HepG2 (cell line): Measurements from ENCODE around the gene AARS2. TPM values are rescaled to one million over a fixed set of nuclear protein-coding genes. Genes with fewer than 3 reads are reported as not detected.

Experiments used
- ATAC-seq: fragments of 200-7000 bp; cut with Tn5 transposase; 3 replicates; pipeline ENCODE4 v1.9.1; 2020; ENCODE audit warnings: mild to moderate bottlenecking, moderate library complexity
- BruUV-seq: library from RNA; stranded (reverse); fragments of 400-500 nt; replicated peaks from 2 replicates; lab custom pipeline; 2021; lab: Mats Ljungman, UMichigan
- CTCF ChIA-PET: fragments of 300-600 bp; formaldehyde crosslinking; extraction: SDS; loops from one replicate; lab custom pipeline; 2021; ENCODE audit warnings: low total read pairs, inconsistent platforms, low intra/inter-chr PET ratio; lab: Yijun Ruan, JAX
- POLR2A ChIA-PET: fragments of 350-600 bp; sonication (Branson Sonifier 250); formaldehyde crosslinking; loops from one replicate; lab custom pipeline; 2020; ENCODE audit warnings: antibody characterized with exemption, inconsistent platforms; lab: Yijun Ruan, JAX
- DNase-seq: peaks from one replicate; pipeline ENCODE4 v3.0.0-alpha.2; 2015; ENCODE audit warnings: low spot score
- FAIRE-seq: peaks from 3 replicates; lab custom pipeline; 2011; peaks lifted over from hg19 to GRCh38; lab: Jason Lieb, UNC
- H2AFZ ChIP-seq: one replicate; pipeline ENCODE4 v1.6.1; 2011; ENCODE audit warnings: low read length, inconsistent platforms
- H3K27ac ChIP-seq: fragments of 300-600 bp; 3 replicates; pipeline ENCODE4 v1.8.0; 2011; ENCODE audit warnings: mixed run types, mild to moderate bottlenecking, mixed read lengths, low read length, inconsistent platforms; ENCODE audit not compliant: insufficient read depth; ENCODE audit errors: extremely low read length
- H3K27me3 ChIP-seq, 2 experiments: fragments of 200-600 bp in 1 of 2; 2 replicates in 1 of 2; 3 replicates in 1 of 2; pipeline versions ENCODE4 v1.6.0 to v1.8.0; 2011; ENCODE audit warnings: low read length in 2 of 2, mild to moderate bottlenecking in 2 of 2, moderate library complexity in 2 of 2, inconsistent platforms in 1 of 2; ENCODE audit not compliant: insufficient read depth in 2 of 2, control insufficient read depth in 1 of 2
- H3K36me3 ChIP-seq, 2 experiments: fragments of 200-600 bp in 1 of 2; replicated peaks in 1 of 2; 2 replicates in 1 of 2; 3 replicates in 1 of 2; pipeline versions ENCODE4 v1.5.1 to v1.8.0; 2011; ENCODE audit warnings: low read length in 2 of 2, inconsistent platforms in 1 of 2; ENCODE audit not compliant: insufficient read depth in 2 of 2, control insufficient read depth in 1 of 2
- H3K4me1 ChIP-seq: 2 replicates; pipeline ENCODE4 v1.5.1; 2012; ENCODE audit warnings: low read length, inconsistent platforms; ENCODE audit not compliant: insufficient read depth
- H3K4me2 ChIP-seq: 2 replicates; pipeline ENCODE4 v1.6.0; 2011; ENCODE audit warnings: low read depth, low read length, inconsistent platforms
- H3K4me3 ChIP-seq, 3 experiments: fragments of 200-600 bp in 1 of 3; sonication (generic), shearing (Covaris generic) in 1 of 3; replicated peaks in 1 of 3; 2 replicates each; pipeline ENCODE4 v1.5.1; 2011 to 2016; ENCODE audit warnings: low read length in 3 of 3, inconsistent platforms in 2 of 3, low read depth in 2 of 3, mild to moderate bottlenecking in 2 of 3, control low read depth in 1 of 3, mixed read lengths in 1 of 3; ENCODE audit not compliant: insufficient read depth in 1 of 3
- H3K79me2 ChIP-seq: one replicate; pipeline ENCODE4 v1.6.1; 2011; ENCODE audit warnings: low read length, inconsistent platforms; ENCODE audit not compliant: insufficient read depth
- H3K9ac ChIP-seq: 2 replicates; pipeline ENCODE4 v1.6.0; 2011; ENCODE audit warnings: mild to moderate bottlenecking, low read depth, low read length, inconsistent platforms; ENCODE audit not compliant: insufficient read depth
- H3K9me3 ChIP-seq: 2 replicates; pipeline ENCODE4 v1.5.1; 2012; ENCODE audit warnings: mild to moderate bottlenecking, low read length
- H4K20me1 ChIP-seq: 2 replicates; pipeline ENCODE4 v1.6.0; 2011; ENCODE audit warnings: inconsistent platforms, mild to moderate bottlenecking, low read length, moderate library complexity; ENCODE audit not compliant: insufficient read depth
- ARNT ChIP-seq: fragments of 450-650 bp; IDR thresholded peaks from 2 replicates; pipeline ENCODE4 v1.6.1; 2017
- CCDC6 ChIP-seq: sonication (generic); formaldehyde crosslinking; IDR thresholded peaks from 2 replicates; pipeline ENCODE4 v1.8.1; 2022; ENCODE audit warnings: mild to moderate bottlenecking, missing genetic modification reagents, moderate library complexity
- ELF3 ChIP-seq: IDR thresholded peaks from 2 replicates; pipeline ENCODE4 v1.6.1; 2016; ENCODE audit warnings: missing genetic modification reagents, missing compliant biosample characterization
- GABPA ChIP-seq, 2 experiments: IDR thresholded peaks; 2 replicates each; pipeline ENCODE4 v1.6.1; 2011 to 2016; ENCODE audit warnings: low read depth in 2 of 2, low read length in 1 of 2, missing biosample characterization in 1 of 2, missing genetic modification characterization in 1 of 2
- IRF2 ChIP-seq: IDR thresholded peaks from 2 replicates; pipeline ENCODE4 v1.6.1; 2018; ENCODE audit warnings: missing genetic modification reagents, missing compliant biosample characterization
- NR1H2 ChIP-seq: sonication (generic); formaldehyde crosslinking; IDR thresholded peaks from 2 replicates; pipeline ENCODE4 v1.8.1; 2022; ENCODE audit warnings: low read depth, missing genetic modification reagents, borderline replicate concordance
- SIN3A ChIP-seq: IDR thresholded peaks from 2 replicates; pipeline ENCODE4 v1.6.1; 2011; ENCODE audit warnings: low read depth, mild to moderate bottlenecking, control low read depth, low read length, borderline replicate concordance
- SMYD3 ChIP-seq: sonication (generic); formaldehyde crosslinking; IDR thresholded peaks from 2 replicates; pipeline ENCODE4 v1.8.1; 2023; ENCODE audit warnings: mild to moderate bottlenecking, missing genetic modification reagents
- ZBTB3 ChIP-seq: sonication (generic); formaldehyde crosslinking; IDR thresholded peaks from 2 replicates; pipeline ENCODE4 v1.4.0; 2020; ENCODE audit warnings: low read depth, mild to moderate bottlenecking, moderate library complexity, missing genetic modification reagents, borderline replicate concordance
- ZNF775 ChIP-seq: sonication (generic); formaldehyde crosslinking; IDR thresholded peaks from 2 replicates; pipeline ENCODE4 v1.4.0; 2020; ENCODE audit warnings: missing genetic modification reagents, mild to moderate bottlenecking, moderate library complexity, borderline replicate concordance
- WGBS: methylation state at CpG from one replicate; pipeline ENCODE4 v1.1.6; 2017; ENCODE audit warnings: low lambda C conversion rate; 5-methylcytosine and 5-hydroxymethylcytosine counted together
- in situ Hi-C: cut with HindIII; loops from 2 replicates; pipeline ENCODE4 v1.10.0; 2017; ENCODE audit warnings: low pct_unique_long_range_greater_than_20kb; ENCODE audit not compliant: extremely low pct_ligation_motif_present
- intact Hi-C: fragments of 100-400 bp; cut with micrococcal nuclease; formaldehyde crosslinking; loops from one replicate; pipeline ENCODE4 v1.10.0; 2022; ENCODE audit not compliant: unreplicated experiment
- polyA plus RNA-seq, 8 experiments: library from polyadenylated mRNA; depleted of rRNA in 3 of 8; stranded (reverse) in 7 of 8; unstranded in 1 of 8; fragments of >200 nt; fragmentation: Illumina TruSeq in 4 of 8; extraction: Trizol in 4 of 8; gene quantifications; 2 replicates each; pipeline versions ENCODE4 v1.2.1 to v1.2.3, GENCODE V29; 2011 to 2016; ENCODE audit warnings: low read depth in 4 of 8, missing spikeins in 1 of 8, mixed read lengths in 1 of 8; ENCODE audit not compliant: insufficient read depth in 1 of 8
- total RNA-seq, 5 experiments: library from RNA; depleted of rRNA; stranded (reverse); fragments of >200 nt; fragmentation: Illumina TruSeq; extraction: Trizol; gene quantifications; 2 replicates each; pipeline ENCODE4 v1.2.3, GENCODE V29; 2016; ENCODE audit warnings: low read depth in 1 of 5
- TF ChIP-seq, protein P1 (sequence below): sonication (generic); formaldehyde crosslinking; IDR thresholded peaks from 2 replicates; pipeline ENCODE4 v1.4.0; 2020; ENCODE audit warnings: missing genetic modification reagents
- TF ChIP-seq, protein P2 (sequence below): sonication (generic); formaldehyde crosslinking; IDR thresholded peaks from 2 replicates; pipeline ENCODE4 v1.4.0; 2020; ENCODE audit warnings: missing genetic modification reagents

Gene AARS2
- total and polyA plus RNA-seq, 2 of the 13 experiments (the other 11 are each of a cell fraction or from before 2014, with no cell fraction given) = 7.5 to 24.1 TPM

DNA sequence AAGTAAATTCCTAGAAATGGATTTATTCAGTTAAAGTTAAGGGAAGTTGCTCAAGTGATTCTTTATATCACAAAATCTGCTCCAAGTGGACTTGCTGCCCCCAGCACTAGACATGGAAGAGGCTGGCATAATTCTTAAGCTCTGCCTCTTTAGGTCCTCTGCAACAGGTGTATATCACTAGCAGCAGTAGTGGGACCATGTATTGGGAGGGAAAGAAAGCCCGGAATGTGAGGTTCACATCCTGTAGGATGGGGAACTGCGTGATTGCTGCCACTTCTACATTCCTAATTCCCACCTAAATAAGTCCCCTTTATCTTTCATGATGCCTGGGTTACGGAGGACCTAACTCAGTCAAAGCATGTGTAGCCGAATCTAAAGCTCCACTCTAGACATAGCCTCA is 42.5 kb upstream of the AARS2 start:
- Histone ChIP-seq H3K79me2 (no peaks in the 10 kb centered on the region), H3K9ac (no peak overlapping the region), H3K27me3 (0 out of 5 replicates have a peak, but pooled peaks cover 0 to 3% of the 10 kb centered on the region in 2 experiments), H3K27ac (no peak overlapping the region), H3K4me2 (no peak overlapping the region), H3K9me3 (no peaks in the 10 kb centered on the region), H3K36me3 (no peaks in the 10 kb centered on the region), H2AFZ (no peak overlapping the region), H3K4me1 (peaks cover 2% of the 10 kb centered on the region), H3K4me3 (no peak overlapping the region), H4K20me1 (no peaks in the 10 kb centered on the region)
- POLR2A ChIA-PET = no interaction called here
- CTCF ChIA-PET = no interaction called here
- FAIRE-seq = no peak
- ATAC-seq = no peak
- intact Hi-C loops (no loop called here), in situ Hi-C loops (no loop called here)
- BruUV-seq = no TSS peak
- WGBS = 11% methylated on average over 4 of the region's 4 CpGs
- no peak for TF ChIP-seq GABPA (IDR thresholded peaks at IDR 0.05; ENCODE audit: low read depth, low read length)
- TF ChIP-seq GABPA (CRISPR knock-in tag; IDR thresholded peaks at IDR 0.05; ENCODE audit: low read depth) = no peak
- TF ChIP-seq, protein P1, sequence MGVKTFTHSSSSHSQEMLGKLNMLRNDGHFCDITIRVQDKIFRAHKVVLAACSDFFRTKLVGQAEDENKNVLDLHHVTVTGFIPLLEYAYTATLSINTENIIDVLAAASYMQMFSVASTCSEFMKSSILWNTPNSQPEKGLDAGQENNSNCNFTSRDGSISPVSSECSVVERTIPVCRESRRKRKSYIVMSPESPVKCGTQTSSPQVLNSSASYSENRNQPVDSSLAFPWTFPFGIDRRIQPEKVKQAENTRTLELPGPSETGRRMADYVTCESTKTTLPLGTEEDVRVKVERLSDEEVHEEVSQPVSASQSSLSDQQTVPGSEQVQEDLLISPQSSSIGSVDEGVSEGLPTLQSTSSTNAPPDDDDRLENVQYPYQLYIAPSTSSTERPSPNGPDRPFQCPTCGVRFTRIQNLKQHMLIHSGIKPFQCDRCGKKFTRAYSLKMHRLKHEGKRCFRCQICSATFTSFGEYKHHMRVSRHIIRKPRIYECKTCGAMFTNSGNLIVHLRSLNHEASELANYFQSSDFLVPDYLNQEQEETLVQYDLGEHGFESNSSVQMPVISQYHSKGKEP (CRISPR knock-in tag) = no peak
- no peak for TF ChIP-seq SIN3A
- TF ChIP-seq ZBTB3 (CRISPR knock-in tag) = no peak
- TF ChIP-seq ZNF775 (CRISPR knock-in tag) = no peak
- no peak for TF ChIP-seq NR1H2 (CRISPR knock-in tag)
- no peak for TF ChIP-seq ARNT
- TF ChIP-seq, protein P2, sequence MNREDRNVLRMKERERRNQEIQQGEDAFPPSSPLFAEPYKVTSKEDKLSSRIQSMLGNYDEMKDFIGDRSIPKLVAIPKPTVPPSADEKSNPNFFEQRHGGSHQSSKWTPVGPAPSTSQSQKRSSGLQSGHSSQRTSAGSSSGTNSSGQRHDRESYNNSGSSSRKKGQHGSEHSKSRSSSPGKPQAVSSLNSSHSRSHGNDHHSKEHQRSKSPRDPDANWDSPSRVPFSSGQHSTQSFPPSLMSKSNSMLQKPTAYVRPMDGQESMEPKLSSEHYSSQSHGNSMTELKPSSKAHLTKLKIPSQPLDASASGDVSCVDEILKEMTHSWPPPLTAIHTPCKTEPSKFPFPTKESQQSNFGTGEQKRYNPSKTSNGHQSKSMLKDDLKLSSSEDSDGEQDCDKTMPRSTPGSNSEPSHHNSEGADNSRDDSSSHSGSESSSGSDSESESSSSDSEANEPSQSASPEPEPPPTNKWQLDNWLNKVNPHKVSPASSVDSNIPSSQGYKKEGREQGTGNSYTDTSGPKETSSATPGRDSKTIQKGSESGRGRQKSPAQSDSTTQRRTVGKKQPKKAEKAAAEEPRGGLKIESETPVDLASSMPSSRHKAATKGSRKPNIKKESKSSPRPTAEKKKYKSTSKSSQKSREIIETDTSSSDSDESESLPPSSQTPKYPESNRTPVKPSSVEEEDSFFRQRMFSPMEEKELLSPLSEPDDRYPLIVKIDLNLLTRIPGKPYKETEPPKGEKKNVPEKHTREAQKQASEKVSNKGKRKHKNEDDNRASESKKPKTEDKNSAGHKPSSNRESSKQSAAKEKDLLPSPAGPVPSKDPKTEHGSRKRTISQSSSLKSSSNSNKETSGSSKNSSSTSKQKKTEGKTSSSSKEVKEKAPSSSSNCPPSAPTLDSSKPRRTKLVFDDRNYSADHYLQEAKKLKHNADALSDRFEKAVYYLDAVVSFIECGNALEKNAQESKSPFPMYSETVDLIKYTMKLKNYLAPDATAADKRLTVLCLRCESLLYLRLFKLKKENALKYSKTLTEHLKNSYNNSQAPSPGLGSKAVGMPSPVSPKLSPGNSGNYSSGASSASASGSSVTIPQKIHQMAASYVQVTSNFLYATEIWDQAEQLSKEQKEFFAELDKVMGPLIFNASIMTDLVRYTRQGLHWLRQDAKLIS = no peak
- TF ChIP-seq SMYD3 (CRISPR knock-in tag) = no peak
- no peak for TF ChIP-seq CCDC6
- no peak for TF ChIP-seq ELF3 (CRISPR knock-in tag)
- no peak for TF ChIP-seq IRF2 (CRISPR knock-in tag)
- DNase-seq = no peak
